GM12872 (cell line): ENCODE results near the gene CIAO2B.

ENCODE experiments used
- TF ChIP-seq, protein P1 (sequence below): IDR thresholded peaks from 3 replicates; pipeline ENCODE4 v1.5.1; 2011; ENCODE audit warnings: low read depth, mild to moderate bottlenecking, low read length, moderate library complexity; ENCODE audit not compliant: insufficient read depth

The CIAO2B gene

DNA sequence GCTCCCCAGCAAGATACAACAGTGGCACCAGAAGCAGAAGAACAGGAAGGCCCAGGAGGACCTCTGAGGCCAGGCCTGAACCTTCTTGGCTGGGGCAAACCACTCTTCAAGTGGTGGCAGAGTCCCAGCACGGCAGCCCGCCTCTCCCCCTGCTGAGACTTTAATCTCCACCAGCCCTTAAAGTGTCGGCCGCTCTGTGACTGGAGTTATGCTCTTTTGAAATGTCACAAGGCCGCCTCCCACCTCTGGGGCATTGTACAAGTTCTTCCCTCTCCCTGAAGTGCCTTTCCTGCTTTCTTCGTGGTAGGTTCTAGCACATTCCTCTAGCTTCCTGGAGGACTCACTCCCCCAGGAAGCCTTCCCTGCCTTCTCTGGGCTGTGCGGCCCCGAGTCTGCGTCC, 38.8 kb upstream of the CIAO2B start:
- TF ChIP-seq, protein P1, sequence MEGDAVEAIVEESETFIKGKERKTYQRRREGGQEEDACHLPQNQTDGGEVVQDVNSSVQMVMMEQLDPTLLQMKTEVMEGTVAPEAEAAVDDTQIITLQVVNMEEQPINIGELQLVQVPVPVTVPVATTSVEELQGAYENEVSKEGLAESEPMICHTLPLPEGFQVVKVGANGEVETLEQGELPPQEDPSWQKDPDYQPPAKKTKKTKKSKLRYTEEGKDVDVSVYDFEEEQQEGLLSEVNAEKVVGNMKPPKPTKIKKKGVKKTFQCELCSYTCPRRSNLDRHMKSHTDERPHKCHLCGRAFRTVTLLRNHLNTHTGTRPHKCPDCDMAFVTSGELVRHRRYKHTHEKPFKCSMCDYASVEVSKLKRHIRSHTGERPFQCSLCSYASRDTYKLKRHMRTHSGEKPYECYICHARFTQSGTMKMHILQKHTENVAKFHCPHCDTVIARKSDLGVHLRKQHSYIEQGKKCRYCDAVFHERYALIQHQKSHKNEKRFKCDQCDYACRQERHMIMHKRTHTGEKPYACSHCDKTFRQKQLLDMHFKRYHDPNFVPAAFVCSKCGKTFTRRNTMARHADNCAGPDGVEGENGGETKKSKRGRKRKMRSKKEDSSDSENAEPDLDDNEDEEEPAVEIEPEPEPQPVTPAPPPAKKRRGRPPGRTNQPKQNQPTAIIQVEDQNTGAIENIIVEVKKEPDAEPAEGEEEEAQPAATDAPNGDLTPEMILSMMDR: no peak

DNA sequence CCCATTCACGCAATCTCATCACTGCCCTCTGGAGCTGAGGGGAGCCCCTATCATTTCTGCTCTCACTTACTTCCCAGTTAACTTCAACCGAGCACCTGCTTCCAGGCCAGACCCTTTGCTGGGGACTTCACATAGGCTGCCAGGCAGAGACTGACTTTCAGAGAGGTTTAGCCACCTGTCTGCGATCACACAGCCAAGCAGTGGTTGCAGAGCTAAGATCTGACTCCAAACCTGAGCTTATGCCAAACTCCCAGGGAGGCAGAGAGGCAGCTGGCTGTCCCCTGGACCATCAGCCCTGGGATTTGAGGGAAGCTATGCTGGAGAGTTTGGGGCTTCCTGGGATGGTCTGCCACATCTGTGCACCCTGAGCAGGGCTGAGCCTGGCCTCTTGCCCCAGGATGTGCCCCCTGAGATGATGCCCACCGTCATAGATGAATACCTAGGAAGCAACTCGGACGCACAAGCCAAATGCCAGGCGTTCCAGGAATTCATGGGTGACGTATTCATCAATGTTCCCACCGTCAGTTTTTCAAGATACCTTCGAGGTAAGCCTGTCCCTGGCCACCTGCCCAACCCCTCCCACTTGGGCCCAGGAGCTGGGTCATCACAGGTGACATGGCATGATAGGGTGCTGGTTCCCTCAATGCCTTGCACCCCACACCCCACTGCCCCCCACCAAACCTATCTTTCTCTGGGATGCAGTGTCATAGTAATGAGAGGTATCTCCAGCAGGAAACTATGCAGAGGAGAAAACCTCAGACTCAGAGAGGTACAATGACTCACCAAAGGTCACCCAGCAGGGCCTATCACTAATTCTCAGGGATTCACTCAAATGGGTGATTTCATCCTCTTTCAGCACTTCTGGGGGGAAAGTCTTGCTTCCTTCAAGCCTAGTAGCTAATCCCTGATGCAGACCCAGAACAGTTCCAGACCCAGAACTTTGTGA, 36.8 kb upstream of the CIAO2B start:
- TF ChIP-seq, protein P1: no peak

DNA sequence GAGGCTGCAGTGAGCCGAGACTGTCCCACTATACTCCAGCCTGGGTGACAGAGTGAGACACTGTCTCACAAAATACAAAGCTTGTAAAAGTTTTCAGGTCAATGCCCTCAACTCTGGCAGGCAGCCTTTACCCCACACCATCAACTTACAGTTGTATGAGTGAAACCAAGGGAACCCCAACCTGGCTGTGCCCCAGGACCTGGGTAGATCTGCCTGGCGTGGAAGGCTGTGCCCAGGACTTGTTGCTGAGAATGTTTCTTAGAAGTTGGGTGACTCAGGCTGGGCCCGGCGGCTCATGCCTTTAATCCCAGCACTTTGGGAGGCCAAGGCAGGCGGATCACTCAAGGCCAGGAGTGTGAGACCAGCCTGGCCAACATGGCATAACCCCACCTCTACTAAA, 34.6 kb upstream of the CIAO2B start:
- TF ChIP-seq, protein P1: no peak

DNA sequence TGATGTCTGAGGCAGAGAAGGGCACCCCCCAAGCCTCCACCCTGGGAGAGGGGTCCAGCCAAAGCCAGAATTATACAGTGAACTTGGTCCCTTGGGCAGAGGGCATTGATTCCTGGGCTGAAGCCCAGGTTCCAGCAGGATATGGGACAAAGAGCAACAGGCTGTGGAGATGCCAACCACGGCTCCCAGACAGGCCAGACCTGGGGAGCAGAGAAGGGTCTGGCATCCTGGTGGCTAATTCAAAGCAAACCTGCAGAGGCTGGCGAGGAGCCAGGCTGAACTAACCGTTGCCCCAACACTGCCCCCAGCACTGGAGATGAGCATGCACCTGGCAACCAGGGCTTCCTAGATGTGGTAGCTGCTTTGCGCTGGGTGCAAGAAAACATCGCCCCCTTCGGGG, 29.8 kb upstream of the CIAO2B start:
- TF ChIP-seq, protein P1: no peak

DNA sequence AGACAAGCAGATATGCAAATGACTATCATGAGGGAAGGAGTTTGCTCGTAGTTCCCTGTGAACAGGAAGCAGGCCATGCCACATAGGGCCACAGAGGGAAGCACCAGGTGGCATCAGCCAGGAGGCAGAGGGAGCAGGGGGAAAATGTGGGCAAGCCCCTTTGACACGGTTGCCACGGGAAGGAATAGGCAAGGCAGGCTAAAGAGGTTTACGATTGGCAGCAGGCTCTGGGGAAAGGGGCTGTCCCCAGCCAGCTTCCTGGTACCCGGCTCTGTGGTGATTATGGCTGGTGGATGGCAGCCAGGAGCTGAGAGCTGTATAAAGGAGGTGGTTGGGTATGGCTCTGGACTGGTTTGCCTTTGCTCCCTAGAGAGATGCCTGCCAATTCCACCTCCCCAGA, 27.7 kb upstream of the CIAO2B start:
- TF ChIP-seq, protein P1: no peak

DNA sequence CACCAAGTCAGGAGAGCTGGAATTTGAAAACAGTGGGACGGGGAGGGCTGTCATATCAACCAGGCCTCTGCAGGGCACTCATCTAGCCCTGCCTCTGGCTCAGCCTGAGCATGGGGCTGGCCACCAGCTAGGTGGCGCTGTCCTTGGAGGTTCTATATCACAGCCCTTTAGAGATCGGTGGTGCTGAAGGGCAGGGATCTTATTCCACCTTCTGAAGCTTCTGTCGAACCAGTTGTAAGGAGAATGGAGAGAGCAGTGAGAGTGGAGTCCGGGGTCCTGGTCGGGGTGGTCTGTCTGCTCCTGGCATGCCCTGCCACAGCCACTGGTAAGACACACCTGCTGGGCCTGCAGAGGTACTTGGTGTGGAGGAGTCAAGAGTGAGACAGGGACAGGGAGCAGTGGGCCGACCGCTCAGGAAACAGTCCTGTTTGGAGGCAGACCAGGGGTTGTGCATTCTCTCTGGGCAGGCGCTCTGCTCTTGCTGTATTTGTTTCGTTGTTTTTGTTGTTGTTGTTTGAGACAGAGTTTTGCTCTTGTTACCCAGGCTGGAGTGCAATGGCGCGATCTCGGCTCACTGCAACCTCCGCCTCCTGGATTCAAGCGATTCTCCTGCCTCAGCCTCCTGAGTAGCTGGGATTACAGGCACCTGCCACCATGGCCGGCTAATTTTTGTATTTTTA, 27.0 kb upstream of the CIAO2B start, which contains the start of gene CES3:
Gene CES3, plus strand, starts transcription at position 202 of the 680 bp plus-strand sequence. Its CDS starts 42 bp downstream, at position 244.
- TF ChIP-seq, protein P1: peak; percentile 92

DNA sequence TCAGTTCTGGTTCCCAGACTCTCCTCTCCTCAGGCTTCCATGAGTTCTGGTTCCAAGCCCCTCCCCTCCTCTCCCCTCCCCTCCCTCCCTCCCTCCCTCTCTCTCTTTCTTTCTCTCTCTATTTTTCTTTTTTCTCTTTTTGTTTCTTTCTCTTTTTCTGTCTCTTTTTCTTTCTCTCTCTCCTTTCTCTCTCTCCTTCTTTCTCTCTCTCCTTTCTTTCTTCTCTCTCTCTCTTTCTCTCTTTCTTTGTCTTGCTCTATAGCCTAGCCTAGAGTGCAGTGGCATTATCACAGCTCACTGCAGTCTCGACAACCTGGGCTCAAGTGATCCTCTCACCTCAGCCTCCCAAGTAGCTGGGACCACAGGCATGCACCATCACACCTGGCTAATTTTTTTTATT, 26.1 kb upstream of the CIAO2B start:
- TF ChIP-seq, protein P1: no peak
